ENCODE measurements around the gene BCL2L15.

BCL2L15 gene

DNA sequence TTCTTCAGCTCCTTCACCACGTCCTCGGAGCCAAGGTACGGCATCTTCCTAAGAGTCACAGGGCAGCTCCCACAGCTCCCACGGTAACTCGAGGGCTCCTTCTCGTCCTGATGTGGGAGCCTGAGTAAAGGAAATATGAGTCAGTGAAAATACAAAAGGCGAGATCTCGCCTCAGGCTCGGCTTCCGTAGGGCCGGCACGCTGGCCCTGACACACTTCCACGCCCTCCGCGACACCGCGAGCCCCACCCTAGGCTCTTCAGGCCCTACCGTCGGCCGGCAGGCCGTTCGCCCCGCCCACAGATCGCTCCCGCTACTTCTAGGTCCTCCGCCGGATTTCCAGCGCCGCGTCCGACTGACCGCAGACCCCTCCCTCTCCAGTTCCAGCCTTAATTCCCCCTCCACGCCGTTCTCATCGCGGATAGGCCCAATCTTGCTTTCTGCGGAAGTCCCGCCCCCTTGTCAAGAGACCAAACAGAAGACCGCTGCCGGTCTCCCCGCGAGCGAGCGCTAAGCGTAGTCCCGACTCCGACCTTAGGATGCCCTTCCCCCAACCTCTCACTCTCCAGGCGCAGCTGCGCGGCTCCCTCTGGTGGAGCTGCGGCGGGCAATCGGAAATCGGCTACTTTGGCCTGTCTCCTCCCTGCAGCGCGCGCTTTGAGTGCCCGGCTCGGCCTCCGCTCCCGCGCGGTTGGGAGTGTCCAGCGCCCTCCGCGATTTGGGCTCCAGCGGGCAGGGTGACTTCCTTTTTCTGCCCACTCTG is 17.5 kb upstream of the BCL2L15 start, which contains the start of the genes AP4B1 and DCLRE1B:
Gene AP4B1 (minus strand): TSS at position 126 of the 761 bp plus-strand sequence. CDS start 82 bp downstream, at position 44.
Gene DCLRE1B (plus strand): TSS at position 653 of the 761 bp plus-strand sequence. CDS start 261 bp downstream, outside the sequence.
- peak; percentile 88 to 96 (median 96) for DNase-seq

DNA sequence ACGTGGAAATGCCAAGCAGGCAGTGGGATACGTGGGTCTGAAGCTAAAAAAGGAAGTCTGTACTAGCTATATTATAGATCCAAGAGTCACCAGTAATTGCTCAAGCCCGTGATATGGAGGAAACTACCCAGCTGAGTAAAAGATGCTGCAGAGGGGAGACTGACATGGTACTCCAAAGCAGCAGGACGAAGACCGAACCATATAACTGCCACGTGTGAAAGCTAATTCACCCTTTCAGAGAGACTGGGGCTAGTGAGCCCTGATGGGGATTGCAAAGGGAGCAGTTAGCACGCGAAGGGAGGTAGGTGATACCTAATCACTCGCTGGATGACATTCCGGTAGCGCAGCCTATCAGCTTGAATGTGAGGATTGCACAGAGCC is 16.9 kb upstream of the BCL2L15 start:
- peak in 1 of 6 experiments; percentile 47 for DNase-seq

DNA sequence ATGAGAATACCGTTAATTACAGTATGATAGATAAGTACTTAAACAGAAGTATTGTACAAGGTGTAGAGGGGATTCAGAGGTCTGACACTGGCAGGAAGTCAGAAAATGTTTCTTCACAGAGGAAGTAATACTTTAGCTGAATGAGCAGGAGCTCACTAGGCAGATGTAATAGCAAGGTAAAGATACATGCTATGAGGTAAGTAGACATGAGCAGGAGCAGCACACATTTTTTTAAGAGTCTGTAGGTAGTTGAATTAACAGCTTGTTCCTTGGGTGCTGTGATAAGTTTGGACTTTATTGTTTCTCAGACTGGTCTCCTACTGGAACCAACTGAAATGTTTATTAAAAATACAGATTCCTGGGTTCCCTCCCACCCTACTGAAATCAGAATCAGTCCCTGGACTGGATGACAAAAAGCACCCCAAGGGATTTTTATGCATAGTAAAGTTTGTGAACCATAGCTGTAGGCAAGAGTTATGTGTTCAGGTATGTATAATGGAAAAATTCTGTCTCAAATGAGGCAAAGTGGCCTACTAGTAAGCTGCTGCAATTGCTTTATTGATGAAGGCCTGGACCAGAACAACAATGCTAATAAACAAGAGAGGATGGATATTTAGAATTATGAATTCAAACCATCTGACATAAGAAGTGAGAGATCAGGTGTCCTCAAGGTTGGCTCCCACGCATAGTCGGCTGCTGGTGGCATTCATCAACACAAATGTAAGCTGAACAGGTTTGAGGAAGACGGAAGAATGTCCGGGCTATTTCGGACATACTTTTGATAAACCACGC is 16.3 kb upstream of the BCL2L15 start:
- peak in 1 of 6 experiments; percentile 29 for DNase-seq

DNA sequence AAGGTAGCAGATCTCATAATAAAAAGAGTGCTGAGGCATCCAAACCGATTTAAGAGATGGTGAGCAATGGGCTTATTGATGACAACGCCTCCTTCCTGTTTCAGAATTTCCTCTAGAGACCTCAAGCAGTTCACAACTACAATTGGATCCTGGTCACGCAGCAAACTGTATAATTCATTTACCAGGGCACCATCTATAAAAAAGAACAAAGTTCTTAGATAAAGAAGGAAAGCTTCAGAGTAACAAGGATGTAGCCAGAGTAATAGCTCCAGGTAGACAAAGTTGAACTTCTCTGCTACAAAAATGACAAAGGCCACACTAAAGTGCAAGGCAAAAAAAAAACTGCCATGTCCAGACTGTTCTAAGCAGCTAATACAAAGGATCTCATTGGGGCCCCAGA is 13.8 kb upstream of the BCL2L15 start:
- no peak for DNase-seq

DNA sequence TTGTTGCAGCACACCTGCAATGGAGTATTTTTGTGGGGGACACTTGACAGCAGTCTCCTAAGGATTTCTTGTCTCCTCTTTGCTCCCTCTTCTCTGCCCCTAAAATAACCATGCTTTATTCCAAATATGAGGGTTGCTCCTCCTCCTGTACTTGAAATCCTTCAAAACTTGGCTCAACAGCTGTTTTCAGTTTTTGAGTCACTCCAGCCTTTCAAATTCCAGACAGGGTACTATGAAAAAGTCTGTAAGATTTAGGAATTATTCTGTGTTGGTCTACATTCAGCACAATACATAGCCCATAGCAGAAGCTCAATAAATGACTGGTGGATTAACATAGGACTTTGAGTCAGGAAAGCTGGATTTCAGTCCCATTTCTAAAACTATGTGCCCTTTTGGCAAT is 11.7 kb upstream of the BCL2L15 start:
- no peak for DNase-seq

DNA sequence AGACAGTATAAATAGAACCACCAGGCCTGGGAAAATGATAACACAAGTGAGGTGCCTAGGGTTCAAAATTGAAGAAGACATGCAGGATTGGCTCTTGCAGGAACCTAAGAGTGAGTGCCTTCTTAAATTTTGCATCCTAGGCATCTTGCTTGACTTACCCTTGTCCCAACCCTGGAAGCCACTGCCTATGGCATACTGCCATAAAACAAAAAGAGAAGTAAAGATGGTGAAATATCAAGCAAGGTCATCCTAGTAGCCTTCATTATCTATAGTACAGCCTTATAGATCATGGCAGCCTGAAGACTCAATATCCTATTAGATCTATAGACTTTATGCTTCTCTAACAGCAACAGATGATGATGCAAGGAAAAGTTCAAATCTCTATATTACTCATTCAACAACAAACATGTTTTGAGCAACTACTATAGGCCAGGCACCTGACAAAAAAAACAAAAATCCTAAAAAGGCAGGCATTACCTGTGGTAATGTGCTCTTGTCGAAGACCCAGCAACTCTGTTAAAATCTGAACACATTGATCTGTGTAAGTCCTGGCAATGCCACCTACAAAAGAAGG is 10.9 kb upstream of the BCL2L15 start:
- no peak for DNase-seq

DNA sequence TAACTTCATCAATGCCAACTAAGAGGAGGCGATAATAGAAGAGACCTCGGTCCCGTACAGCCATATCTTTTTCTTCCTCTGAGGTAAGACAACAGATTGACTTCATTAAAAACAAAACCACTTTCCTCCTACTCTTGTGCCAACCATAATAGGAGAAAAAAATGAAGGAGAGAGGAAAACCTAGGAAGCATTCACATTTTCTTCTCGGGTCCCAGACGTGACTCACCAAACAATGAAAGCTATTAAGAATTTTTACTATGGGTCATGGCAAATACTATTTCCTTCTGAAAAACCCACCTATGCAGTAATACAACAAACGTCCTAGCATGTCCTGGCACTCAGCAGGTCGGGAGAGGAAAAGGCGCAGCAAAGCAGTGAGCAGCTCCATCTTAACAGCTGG is 8.6 kb upstream of the BCL2L15 start:
- DNase-seq: no peak

DNA sequence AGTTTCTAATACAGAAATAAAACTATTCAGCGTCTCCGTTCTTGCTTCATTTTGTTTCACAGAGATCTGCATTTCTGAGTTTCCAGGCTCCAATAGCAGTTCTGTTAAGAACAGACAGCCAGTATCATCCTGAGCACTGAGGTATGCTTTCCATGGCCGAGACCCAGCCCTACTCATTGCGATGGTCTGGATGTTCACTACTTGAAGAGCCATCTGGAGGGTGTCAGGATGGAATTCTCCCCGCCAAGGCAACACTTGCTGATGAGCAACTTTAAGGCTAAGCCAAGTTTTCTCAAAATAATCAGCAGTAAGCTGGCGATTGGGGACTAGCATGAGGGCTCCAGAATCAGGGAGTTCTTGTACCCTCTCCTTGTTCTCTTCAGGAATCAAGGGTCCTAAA is 7.7 kb upstream of the BCL2L15 start:
- DNase-seq: no peak

DNA sequence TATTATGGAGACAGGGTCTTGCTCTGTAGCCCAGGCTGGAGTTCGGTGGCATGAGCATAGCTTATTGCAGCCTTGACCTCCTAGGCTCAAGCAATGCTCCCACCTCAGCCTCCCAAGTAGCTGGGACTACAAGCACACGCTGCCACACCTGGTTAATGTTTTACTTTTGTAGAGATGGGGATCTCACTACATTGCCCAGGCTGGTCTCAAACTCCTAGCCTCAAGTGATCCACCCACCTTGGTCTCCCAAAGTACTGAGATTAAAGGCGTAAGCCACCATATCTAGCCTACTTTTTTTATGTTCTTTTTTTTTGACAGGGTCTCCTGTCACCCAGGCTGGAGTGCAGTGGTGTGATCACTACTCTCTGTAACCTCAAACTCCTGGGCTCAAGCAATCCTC is 5.9 kb upstream of the BCL2L15 start:
- DNase-seq: no peak

DNA sequence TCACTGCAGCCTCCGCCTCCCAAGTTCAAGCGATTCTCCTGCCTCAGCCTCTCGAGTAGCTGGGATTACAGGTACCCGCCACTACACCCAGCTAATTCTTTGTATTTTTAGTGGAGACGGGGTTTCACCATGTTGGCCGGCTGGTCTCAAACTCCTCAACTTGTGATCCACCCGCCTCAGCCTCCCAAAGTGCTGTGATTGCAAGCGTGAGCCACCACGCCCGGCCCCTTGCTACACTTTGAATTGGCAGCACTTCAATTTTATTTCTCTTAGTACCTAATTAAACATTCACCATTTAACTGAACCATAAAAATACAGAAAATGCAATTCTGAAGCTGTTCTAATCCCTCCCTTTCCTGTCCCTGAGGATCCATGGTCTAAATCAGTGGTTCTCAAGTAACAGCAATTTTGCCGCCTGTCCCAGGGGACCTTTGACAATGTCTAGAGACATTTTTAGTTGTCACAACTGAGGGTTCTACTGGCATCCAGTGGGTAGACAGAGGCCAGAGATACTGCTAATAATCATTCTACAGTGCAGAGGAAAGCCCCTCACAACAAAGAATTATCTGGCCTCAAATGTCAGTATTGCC is 4.3 kb upstream of the BCL2L15 start:
- no peak for DNase-seq

DNA sequence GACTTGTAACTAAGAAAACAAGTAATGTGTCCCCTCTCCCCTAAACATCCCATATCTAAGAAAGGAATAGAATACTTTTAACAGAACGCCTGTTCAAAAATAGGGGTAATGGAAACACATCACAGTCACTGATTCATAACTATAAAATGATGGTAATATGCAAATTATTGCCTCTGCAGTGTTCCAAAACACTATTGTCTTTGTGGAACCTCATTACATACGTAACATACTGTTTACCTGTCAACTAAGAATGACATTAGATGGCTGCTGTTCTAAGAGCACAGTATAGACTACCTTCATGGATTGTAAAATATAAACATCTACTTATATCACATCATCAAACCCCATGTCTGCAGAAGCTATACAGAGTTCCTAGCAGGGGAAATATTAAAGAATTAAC is 3.4 kb upstream of the BCL2L15 start:
- DNase-seq: no peak

DNA sequence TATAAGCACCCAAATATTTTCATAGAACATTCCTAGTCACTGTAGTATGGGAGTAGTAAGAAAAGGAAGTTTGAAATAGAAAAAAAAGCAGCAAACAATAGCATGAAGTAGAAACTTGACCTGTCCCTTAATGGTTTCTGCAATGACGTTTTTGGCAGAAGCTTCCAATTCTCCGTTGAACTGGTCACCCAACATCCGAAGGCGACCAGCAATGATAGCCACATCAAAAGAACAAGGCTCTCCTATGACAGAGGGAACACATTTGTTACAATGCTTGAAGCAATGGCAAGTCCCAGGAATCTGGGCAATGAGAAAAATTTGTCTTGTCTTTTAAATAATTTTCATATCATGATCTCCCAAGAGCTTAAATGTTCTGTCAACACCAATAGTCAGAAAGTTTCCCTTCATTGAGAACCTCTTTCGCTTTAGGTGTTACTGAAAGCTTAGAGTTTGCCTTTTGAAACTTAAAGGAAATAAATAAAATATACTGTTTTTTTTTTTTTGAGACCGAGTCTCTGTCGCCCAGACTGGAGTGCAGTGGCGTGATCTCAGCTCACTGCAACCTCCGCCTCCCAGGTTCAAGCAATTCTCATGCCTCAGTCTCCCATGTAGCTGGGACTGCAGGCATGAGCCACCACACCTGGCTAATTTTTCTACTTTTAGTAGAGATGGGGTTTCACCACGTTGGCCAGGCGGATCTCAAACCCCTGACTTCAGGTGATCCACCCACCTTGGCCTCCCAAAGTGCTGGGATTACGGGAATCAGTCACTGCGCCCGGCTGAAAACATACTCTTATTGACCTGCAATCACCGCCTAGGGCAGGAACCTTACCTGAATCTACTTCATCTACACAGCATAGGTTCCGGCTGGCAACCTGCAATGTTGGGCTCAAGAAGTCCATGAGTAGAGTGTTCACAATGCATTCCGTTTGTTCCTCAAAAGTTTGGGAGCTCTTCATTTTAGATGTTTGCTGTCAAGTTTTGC is 672 bp downstream of the BCL2L15 start:
- no peak for DNase-seq

DNA sequence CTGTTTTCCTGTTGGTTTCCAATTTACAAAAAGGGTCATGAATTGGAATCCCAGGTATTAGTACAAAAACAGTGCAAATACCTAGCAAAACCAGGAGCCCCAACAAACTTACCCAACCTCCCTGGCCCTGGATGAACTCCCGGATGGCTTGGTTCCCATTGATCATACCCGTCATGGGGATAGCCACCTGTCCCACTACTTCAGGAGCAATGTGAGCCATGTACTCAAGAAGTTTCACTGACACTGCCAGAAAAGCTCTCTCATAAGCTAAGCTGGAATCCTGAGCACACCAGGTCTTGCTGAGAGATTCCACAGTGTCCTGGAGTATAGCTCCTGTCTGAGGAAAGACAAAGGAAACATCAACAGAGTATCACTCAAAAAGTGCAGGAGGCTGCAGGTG is 5.7 kb downstream of the BCL2L15 start:
- no peak for DNase-seq

DNA sequence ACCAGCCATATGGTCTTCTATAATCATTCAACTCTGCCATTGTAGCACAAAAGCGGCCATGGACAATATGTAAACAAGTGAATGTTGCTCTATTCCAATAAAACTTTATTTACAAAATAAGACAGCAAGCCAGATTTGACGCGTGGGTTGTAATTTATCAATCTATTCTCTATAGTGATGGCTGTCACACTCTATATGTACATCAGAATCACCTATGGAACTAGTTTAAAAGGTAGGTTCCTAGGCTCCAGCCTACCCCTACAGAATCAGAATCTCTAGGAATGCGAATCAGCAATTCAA is 7.7 kb downstream of the BCL2L15 start:
- no peak for DNase-seq

DNA sequence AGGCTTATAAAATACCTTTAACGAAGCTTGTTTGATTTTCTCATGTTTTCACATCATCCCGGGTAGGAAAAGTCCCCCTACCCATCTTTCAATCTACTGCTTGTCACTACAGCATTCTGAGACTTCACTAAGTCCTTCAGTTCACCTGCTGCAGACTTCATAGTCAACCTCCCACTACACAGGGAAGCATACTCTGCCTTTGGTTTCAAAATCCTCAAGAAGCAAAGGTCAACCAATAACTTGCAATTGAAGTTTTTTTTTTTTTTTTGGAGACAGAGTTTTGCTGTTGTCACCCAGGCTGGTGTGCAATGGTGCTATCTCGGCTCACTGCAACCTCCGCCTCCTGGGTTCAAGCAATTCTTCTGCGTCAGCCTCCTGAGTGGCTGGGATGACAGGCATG is 11.2 kb downstream of the BCL2L15 start:
- DNase-seq: no peak

DNA sequence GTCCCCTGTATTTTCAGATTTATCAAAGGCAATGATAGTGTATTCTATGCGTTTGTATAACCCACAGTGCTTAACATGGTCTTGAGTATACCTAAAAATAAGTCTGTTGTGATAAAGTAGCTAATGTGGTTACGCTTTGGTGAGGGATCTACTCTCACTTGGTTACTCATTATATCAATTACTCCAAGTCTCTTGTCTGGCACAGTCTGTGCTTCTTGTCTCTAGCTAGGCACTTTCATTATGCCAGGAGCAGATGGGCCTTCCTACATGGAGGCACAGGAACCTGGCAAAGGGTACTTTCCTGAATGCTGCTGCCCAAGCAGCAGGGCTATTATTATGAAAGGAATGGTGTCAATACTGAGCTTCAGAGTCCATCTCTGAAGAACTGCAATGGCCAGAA is 11.7 kb downstream of the BCL2L15 start:
- DNase-seq: no peak

DNA sequence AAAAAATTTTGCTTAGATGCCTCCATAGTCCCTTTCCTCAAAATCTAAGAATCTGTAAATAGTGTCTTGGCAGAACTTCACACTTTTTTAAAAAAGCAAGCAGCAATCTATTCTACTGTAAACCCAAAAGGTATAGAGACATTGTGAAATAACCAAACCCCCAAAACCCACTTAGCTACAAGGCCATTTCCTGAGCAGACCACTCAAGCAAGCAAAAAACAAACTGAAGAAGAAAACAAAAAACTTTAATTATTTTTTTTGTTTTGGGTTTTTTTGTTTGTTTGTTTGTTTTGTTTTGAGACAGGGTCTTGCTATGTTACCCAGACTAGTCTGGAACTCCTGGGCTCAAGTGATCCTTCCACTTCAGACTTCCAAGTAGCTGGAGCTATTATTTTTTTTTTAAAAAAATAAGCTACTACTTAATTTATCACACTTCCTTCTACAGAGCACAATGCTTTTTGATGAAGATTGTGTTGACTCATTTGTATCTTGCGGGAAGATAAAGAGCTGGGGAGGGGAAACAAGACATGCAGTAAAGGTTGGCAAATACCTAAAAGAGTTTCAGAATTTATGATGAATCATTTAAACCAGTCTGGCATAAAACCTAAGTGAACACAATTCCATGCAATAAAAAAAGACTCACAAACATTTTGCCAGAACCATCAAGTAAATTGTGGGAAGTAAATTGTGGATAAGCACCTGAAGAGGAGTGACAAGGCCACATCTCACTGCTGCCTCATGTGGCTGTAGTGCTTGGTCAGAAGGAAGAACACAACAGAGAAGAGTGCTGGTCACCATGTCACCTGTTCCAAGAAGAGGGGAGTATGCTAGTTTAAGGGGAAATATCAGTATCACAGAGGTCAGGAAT is 13.1 kb downstream of the BCL2L15 start:
- DNase-seq: peak in 1 of 6 experiments; percentile 21

DNA sequence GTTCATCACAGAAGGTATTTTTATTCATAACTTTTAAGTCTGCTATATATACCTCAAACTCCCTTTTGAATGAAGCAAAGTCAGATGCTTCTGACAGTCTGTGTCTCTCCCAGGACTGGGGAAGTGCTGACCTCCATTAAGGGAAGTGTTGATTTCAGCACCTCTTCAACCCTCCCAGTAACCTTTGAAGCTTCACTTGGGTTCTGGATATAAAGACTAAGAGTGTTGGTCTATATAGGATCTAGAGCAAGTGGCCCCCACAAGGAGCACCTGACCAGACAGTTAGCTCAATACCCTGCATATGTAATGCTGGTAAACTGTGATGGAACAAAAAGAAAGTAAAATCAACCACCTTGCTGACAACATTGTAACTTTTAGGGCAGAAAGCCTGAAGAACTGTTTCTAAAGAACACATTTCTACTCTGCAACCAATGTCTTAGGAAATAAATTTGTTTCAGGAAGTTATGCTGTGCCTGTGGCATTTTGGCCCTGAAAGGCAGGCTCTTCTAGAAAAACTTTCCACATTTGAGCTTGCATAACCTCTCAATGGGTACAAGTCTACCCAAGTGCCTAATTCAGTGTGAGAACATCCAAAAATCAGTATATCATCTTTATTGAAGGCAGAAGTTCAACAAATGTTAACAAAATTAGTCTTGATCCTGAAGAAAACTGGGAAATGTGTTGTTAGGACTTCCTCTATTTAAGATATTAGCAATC is 15.0 kb downstream of the BCL2L15 start:
- peak in 2 of 6 experiments; percentile 24 to 37 for DNase-seq

DNA sequence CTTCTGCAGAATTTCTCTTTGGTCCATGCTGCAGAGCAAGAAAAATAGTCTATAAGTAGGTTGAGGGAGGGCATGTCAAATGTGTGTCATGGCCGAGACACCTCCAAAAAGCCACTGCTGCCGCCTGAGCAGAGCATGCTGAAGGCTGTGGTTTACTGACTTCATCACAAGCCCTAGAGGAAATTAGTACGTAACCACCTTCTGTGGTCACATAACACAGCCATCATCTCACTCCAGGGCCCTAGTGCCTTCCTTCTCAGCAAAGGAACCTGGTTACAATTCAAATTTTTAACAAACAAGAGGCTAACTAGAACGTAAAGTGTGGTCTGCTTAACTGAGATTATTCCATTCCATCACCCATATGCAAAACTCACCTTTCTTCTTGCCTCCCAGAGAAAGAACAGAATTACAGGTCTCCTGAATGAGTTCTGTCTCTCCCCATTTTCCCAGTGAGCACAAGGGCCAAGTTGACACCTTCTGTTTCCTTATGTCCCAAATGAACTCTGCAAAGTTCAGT is 15.7 kb downstream of the BCL2L15 start, which contains the start of gene PTPN22:
Gene PTPN22 (minus strand): TSS at position 116 of the 517 bp plus-strand sequence.
- peak; percentile 64 to 88 (median 74) for DNase-seq

DNA sequence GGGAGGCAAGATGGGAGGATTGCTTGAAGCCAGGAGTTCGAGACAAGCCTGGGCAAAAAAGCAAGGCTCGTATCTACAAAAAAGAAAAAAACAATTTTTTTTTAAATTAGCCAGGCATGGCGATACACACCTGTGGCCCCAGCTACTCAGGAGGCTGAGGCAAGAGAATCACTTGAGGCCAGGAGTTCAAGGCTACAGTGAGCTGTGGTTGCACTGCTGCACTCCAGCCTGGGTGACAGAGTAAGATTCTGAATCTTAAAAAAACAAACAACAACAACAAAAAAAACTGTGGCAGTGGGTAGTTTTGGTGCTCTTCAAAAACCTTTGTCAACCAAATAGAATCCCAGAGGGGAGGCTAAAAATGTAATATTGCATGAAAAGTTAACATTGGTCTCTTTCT is 16.6 kb downstream of the BCL2L15 start:
- DNase-seq: no peak
